Heart left ventricle (tissue), 13 donors: ENCODE results near the gene ATP9A.

Experiments
- CTCF ChIP-seq, 12 donors: fragments of 200-600 bp; sonication (generic) in 4 of 12; IDR thresholded peaks; one replicate each; pipeline versions ENCODE4 v1.5.0 to v1.8.0; 2018 to 2022; ENCODE audit warnings: antibody characterized with exemption in 12 of 12, mild to moderate bottlenecking in 5 of 12
- POLR2A ChIP-seq, 2 donors: fragments of 450-650 bp; IDR thresholded peaks; one replicate each; pipeline ENCODE4 v1.6.1; 2017; ENCODE audit warnings: antibody characterized with exemption in 2 of 2, mild to moderate bottlenecking in 2 of 2, moderate library complexity in 2 of 2
- donor health status: ischemic (EF 13 %, LVEDD 7.1; RV severe dilation, severe dysfunction).
- donor health status: DM: no; HTN: yes; CAD: no.
- donor health status: DM: no; HTN: no; CAD: no.
- donor health status: ischemic (EF 25% LVEDD 6.9; RV normal size, moderate dysfunction).
- donor health status: ischemic (EF 25% LVEDD 5.7; RV mildly dilated, moderate dysfunction).
- donor health status: ischemic (EF 35%, LVEDD 5.7; RV mildly dilated, moderate dysfunction).
- donor health status: nonischemic (EF 11% LVEDD 7.7; RV severe dilation, severe dysfunction).
- donor health status: DM: yes; HTN: yes; CAD: no.
- donor health status: PGD.
- donor health status: ischemic (EF 29% LVEDD 5.4; RV normal size, mild dysfunction).
- donor health status: nonischemic (EF 23%, LVEDD 6.1; RV moderate dilation, normal function).

GRCh38 chr20:51586005-51586440 is 182.2 kb downstream of the ATP9A start:
- TF ChIP-seq CTCF (IDR thresholded peaks at IDR 0.05) (no peak), POLR2A (IDR thresholded peaks at IDR 0.05) (no peak)
